PC-9 (cell line): ENCODE results near the gene NR0B1. TPM values are rescaled to one million over a fixed set of nuclear protein-coding genes. Genes with fewer than 3 reads are reported as not detected.

Experiments used
- BruUV-seq: library from RNA; stranded (reverse); fragments of 400-500 nt; replicated peaks from 2 replicates; lab custom pipeline; 2021; lab: Mats Ljungman, UMichigan
- CTCF ChIA-PET: fragments of 300-600 bp; sonication (Branson Sonifier 250); formaldehyde crosslinking; loops from one replicate; lab custom pipeline; 2022; ENCODE audit warnings: antibody characterized with exemption; lab: Charles Lee
- POLR2A ChIA-PET: fragments of 300-600 bp; sonication (Branson Sonifier 250); formaldehyde crosslinking; loops from one replicate; lab custom pipeline; 2022; ENCODE audit warnings: antibody characterized with exemption; ENCODE audit not compliant: unreplicated experiment; lab: Charles Lee
- DNase-seq, 2 experiments: peaks; one replicate each; pipeline versions ENCODE4 v3.0.0 to v3.0.0-alpha.2; 2015 to 2022; ENCODE audit warnings: mixed read lengths in 1 of 2
- H2AFZ ChIP-seq: fragments of 200-600 bp; sonication (generic); 2 replicates; pipeline ENCODE4 v1.8.1; 2017; ENCODE audit warnings: antibody characterized with exemption
- H3F3A ChIP-seq: fragments of 200-600 bp; sonication (generic); 2 replicates; pipeline ENCODE4 v1.8.1; 2017; ENCODE audit warnings: antibody characterized with exemption, mild to moderate bottlenecking, low read depth; ENCODE audit not compliant: insufficient read depth
- H3K27ac ChIP-seq: fragments of 200-600 bp; sonication (generic); 2 replicates; pipeline ENCODE4 v1.6.1; 2016; ENCODE audit warnings: mixed run types
- H3K27me3 ChIP-seq: fragments of 200-600 bp; sonication (generic); 2 replicates; pipeline ENCODE4 v1.6.1; 2016; ENCODE audit warnings: low read depth, mixed run types; ENCODE audit not compliant: insufficient read depth
- H3K36me3 ChIP-seq: fragments of 200-600 bp; sonication (generic); 2 replicates; pipeline ENCODE4 v1.6.1; 2016; ENCODE audit warnings: low read depth, mixed run types
- H3K4me1 ChIP-seq: fragments of 200-600 bp; sonication (generic); replicated peaks from 2 replicates; pipeline ENCODE4 v1.6.1; 2016; ENCODE audit warnings: mixed run types; ENCODE audit not compliant: insufficient read depth
- H3K4me2 ChIP-seq: fragments of 200-600 bp; sonication (generic); 2 replicates; pipeline ENCODE4 v1.6.1; 2017; ENCODE audit warnings: mixed run types
- H3K4me3 ChIP-seq: fragments of 200-600 bp; sonication (generic); 2 replicates; pipeline ENCODE4 v1.6.1; 2016; ENCODE audit warnings: mixed run types
- H3K79me2 ChIP-seq: fragments of 200-600 bp; sonication (generic); 2 replicates; pipeline ENCODE4 v1.6.1; 2017; ENCODE audit warnings: low read depth, mixed run types
- H3K9me2 ChIP-seq: fragments of 200-600 bp; sonication (generic); 2 replicates; pipeline ENCODE4 v1.8.1; 2017; ENCODE audit warnings: mild to moderate bottlenecking; ENCODE audit not compliant: insufficient read depth
- H3K9me3 ChIP-seq: fragments of 200-600 bp; sonication (generic); 2 replicates; pipeline ENCODE4 v1.8.1; 2016; ENCODE audit warnings: low read depth; ENCODE audit not compliant: insufficient read depth
- H4K20me1 ChIP-seq: fragments of 200-600 bp; sonication (generic); 2 replicates; pipeline ENCODE4 v1.8.1; 2017; ENCODE audit not compliant: insufficient read depth
- EZH2 ChIP-seq: fragments of 200-600 bp; sonication (generic); IDR thresholded peaks from 2 replicates; pipeline ENCODE4 v1.8.0; 2017; ENCODE audit warnings: antibody characterized with exemption, low read depth
- intact Hi-C: fragments of 100-400 bp; cut with micrococcal nuclease; formaldehyde crosslinking; loops from one replicate; pipeline ENCODE4 v1.10.0; 2022; ENCODE audit not compliant: unreplicated experiment
- total RNA-seq: library from RNA; stranded (reverse); gene quantifications from 2 replicates; pipeline ENCODE4 v1.2.3, GENCODE V29; 2021
- TF ChIP-seq, protein P1 (sequence below): fragments of 200-600 bp; sonication (generic); conservative IDR thresholded peaks from 2 replicates; pipeline ENCODE4 v1.6.1; 2017; ENCODE audit warnings: mixed run types, antibody characterized with exemption, mild to moderate bottlenecking, moderate library complexity

NR0B1 gene
- total RNA-seq, 1 experiment from 2014 or later, result 66.6 TPM

DNA sequence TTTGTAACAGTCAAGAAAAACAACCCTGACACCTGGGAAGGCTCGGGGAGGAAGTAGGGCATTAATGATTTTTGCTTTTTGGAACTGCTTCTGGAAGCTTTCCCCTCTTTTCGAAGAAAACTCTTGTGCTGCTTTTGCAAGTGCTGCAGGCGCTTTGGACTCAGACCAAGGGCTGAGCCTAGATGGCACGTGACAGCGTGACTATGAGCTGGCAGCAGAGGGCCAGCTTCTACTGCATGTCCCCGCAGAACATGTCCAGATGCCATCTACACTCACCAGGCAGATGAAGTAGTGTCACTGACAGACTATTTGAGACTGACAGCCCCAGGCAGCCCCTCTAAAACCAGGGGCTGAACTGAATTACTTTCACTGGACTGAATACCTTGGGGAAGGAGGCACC, 6.2 kb downstream of the NR0B1 start:
- TF ChIP-seq, protein P1, sequence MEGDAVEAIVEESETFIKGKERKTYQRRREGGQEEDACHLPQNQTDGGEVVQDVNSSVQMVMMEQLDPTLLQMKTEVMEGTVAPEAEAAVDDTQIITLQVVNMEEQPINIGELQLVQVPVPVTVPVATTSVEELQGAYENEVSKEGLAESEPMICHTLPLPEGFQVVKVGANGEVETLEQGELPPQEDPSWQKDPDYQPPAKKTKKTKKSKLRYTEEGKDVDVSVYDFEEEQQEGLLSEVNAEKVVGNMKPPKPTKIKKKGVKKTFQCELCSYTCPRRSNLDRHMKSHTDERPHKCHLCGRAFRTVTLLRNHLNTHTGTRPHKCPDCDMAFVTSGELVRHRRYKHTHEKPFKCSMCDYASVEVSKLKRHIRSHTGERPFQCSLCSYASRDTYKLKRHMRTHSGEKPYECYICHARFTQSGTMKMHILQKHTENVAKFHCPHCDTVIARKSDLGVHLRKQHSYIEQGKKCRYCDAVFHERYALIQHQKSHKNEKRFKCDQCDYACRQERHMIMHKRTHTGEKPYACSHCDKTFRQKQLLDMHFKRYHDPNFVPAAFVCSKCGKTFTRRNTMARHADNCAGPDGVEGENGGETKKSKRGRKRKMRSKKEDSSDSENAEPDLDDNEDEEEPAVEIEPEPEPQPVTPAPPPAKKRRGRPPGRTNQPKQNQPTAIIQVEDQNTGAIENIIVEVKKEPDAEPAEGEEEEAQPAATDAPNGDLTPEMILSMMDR, result no peak
- TF ChIP-seq EZH2, result no peak
- CTCF ChIA-PET, result no interaction called here
- no peaks in the 10 kb centered on the region for H3K79me2 ChIP-seq
- POLR2A ChIA-PET, result interaction anchor here (0.5 to 1.2 kb wide), 3 partner anchors 19 to 585 kb away, joined by 3 read pairs; no protein-coding TSS in a partner anchor
- H3K27me3 ChIP-seq, result no peaks in the 10 kb centered on the region
- H4K20me1 ChIP-seq, result no peaks in the 10 kb centered on the region
- intact Hi-C loops, result loop anchor here (1.0 to 10.0 kb wide), 2 partner anchors 20 to 182 kb away; no protein-coding TSS in a partner anchor
- no peak overlapping the region for H3K27ac ChIP-seq
- H3K4me3 ChIP-seq, result no peak overlapping the region
- no peaks in the 10 kb centered on the region; the same call in 1 of the 2 replicates for H3K4me1 ChIP-seq
- H2AFZ ChIP-seq, result no peak overlapping the region
- BruUV-seq, result no TSS peak
- H3F3A ChIP-seq, result no peaks in the 10 kb centered on the region
- no peaks in the 10 kb centered on the region for H3K36me3 ChIP-seq
- no peaks in the 10 kb centered on the region for H3K9me2 ChIP-seq
- no peak overlapping the region for H3K4me2 ChIP-seq
- peak in 1 of 2 experiments; percentile 71 for DNase-seq
- H3K9me3 ChIP-seq, result no peaks in the 10 kb centered on the region

DNA sequence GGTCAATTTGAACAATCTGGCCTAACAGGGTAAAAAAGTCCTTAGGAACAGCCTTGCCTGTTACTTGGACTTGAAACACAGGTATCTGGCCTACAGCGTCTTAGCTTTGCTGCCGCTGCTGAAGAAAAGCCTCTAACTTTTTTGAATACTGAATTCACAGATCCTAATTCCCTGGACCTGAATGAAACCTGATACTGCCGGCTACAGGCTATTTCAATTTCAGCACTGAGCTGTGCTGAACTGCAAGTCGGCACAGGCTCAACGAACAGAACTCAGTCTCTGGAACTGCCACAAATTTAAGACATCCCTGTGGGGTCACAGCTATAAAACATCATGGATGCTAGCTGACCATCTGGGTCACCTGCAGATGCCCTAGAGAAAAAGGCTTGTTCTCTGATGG, 7.2 kb downstream of the NR0B1 start:
- Histone ChIP-seq H3K79me2 (no peaks in the 10 kb centered on the region), H3K27me3 (no peaks in the 10 kb centered on the region), H3K9me3 (no peaks in the 10 kb centered on the region), H3K4me2 (no peak overlapping the region), H3K36me3 (no peaks in the 10 kb centered on the region), H3K9me2 (no peaks in the 10 kb centered on the region), H3F3A (no peaks in the 10 kb centered on the region), H4K20me1 (no peaks in the 10 kb centered on the region), H2AFZ (no peak overlapping the region), H3K4me1 (no peaks in the 10 kb centered on the region; the same call in 1 of the 2 replicates), H3K4me3 (no peak overlapping the region), H3K27ac (no peak overlapping the region)
- intact Hi-C loops, result loop anchor here (10.0 kb wide), 1 partner anchor 183 kb away; no protein-coding TSS in a partner anchor
- peak in 1 of 2 experiments; percentile 29 for DNase-seq
- ChIA-PET POLR2A (interaction anchor here (0.6 kb wide), 1 partner anchor 30 kb away, joined by 3 read pairs; no protein-coding TSS in a partner anchor), CTCF (interaction anchor here (0.7 to 0.9 kb wide), 2 partner anchors 15 to 17 kb away, joined by 3 to 4 read pairs; no protein-coding TSS in a partner anchor)
- BruUV-seq, result no TSS peak
- TF ChIP-seq EZH2, result no peak
- TF ChIP-seq, protein P1, result no peak

DNA sequence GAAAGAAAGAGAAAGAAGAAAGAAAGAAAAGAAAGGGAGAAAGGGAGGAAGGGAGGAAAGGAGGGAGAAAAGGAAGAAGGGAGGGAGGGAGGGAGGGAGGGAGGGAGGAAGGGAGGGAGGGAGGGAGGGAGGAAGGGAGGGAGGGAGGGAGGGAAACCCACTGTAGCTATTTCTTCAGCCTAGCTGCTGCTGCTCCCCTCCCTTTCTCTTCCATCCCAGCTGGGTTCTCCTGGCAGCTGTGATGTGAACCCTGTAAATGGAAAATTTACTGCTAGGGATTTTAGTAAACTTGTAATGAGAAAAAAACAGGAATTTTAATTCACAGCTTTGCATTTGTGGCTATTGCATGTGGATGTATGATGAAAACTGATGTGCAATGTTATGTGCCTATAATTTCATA, 8.0 kb downstream of the NR0B1 start:
- H3K27ac ChIP-seq, result no peak overlapping the region
- H3K79me2 ChIP-seq, result no peaks in the 10 kb centered on the region
- intact Hi-C loops, result loop anchor here (10.0 kb wide), 1 partner anchor 184 kb away; no protein-coding TSS in a partner anchor
- H3F3A ChIP-seq, result no peaks in the 10 kb centered on the region
- BruUV-seq, result no TSS peak
- POLR2A ChIA-PET, result interaction anchor here (0.6 to 0.7 kb wide), 2 partner anchors 10 to 21 kb away, joined by 4 to 6 read pairs; no protein-coding TSS in a partner anchor
- no peaks in the 10 kb centered on the region; the same call in 1 of the 2 replicates for H3K4me1 ChIP-seq
- TF ChIP-seq, protein P1, result no peak
- TF ChIP-seq EZH2, result no peak
- no peaks in the 10 kb centered on the region for H3K27me3 ChIP-seq
- H3K36me3 ChIP-seq, result no peaks in the 10 kb centered on the region
- no peak overlapping the region for H3K4me2 ChIP-seq
- H3K4me3 ChIP-seq, result no peak overlapping the region
- CTCF ChIA-PET, result no interaction called here
- no peak for DNase-seq
- H2AFZ ChIP-seq, result no peak overlapping the region
- no peaks in the 10 kb centered on the region for H4K20me1 ChIP-seq
- no peaks in the 10 kb centered on the region for H3K9me3 ChIP-seq
- H3K9me2 ChIP-seq, result no peaks in the 10 kb centered on the region
